Mesenchymal stem cell (in vitro differentiated cells and primary cell): Measurements from ENCODE around the gene STAM2.
"Not testable (repeated sequence)": the region's sequence is repeated elsewhere in the genome, so short reads cannot be mapped to it uniquely, and the experiment has no call there.

ENCODE experiments used
- DNase-seq: peaks from one replicate; pipeline ENCODE4 v3.0.0-alpha.2; 2013
- H2AFZ ChIP-seq: one replicate; pipeline ENCODE4 v1.6.1; 2013; ENCODE audit warnings: low read depth, mild to moderate bottlenecking, control low read depth, inconsistent platforms, low read length, moderate library complexity
- H2AK5ac ChIP-seq: 2 replicates; pipeline ENCODE4 v1.6.1; 2013; ENCODE audit warnings: low read length, moderate library complexity, mild to moderate bottlenecking, inconsistent platforms; ENCODE audit not compliant: severe bottlenecking
- H2BK120ac ChIP-seq: one replicate; pipeline ENCODE4 v1.6.1; 2013; ENCODE audit warnings: low read depth, mild to moderate bottlenecking, inconsistent platforms, low read length, moderate library complexity
- H2BK12ac ChIP-seq, 2 experiments: one replicate each; pipeline ENCODE4 v1.6.1; 2013; ENCODE audit warnings: inconsistent platforms in 2 of 2, low read length in 2 of 2, mild to moderate bottlenecking in 2 of 2, moderate library complexity in 2 of 2, control low read depth in 1 of 2
- H2BK15ac ChIP-seq: one replicate; pipeline ENCODE4 v1.6.1; 2013; ENCODE audit warnings: mild to moderate bottlenecking, low read depth, inconsistent platforms; ENCODE audit not compliant: poor library complexity, severe bottlenecking
- H2BK5ac ChIP-seq: 2 replicates; pipeline ENCODE4 v1.6.1; 2013; ENCODE audit warnings: low read depth, mild to moderate bottlenecking, low read length, control low read depth, inconsistent platforms; ENCODE audit not compliant: poor library complexity, severe bottlenecking
- H3K14ac ChIP-seq, 2 experiments: one replicate each; pipeline ENCODE4 v1.6.1; 2013; ENCODE audit warnings: inconsistent platforms in 2 of 2, low read length in 2 of 2, control low read depth in 1 of 2, mild to moderate bottlenecking in 1 of 2, moderate library complexity in 1 of 2
- H3K18ac ChIP-seq, 2 experiments: one replicate each; pipeline ENCODE4 v1.6.1; 2013; ENCODE audit warnings: inconsistent platforms in 2 of 2, low read length in 2 of 2, control low read depth in 1 of 2, low read depth in 1 of 2, mild to moderate bottlenecking in 1 of 2
- H3K23ac ChIP-seq, 2 experiments: one replicate each; pipeline ENCODE4 v1.6.1; 2013; ENCODE audit warnings: inconsistent platforms in 2 of 2, low read length in 2 of 2, mild to moderate bottlenecking in 2 of 2, moderate library complexity in 2 of 2, control low read depth in 1 of 2
- H3K27ac ChIP-seq: 2 replicates; pipeline ENCODE4 v1.5.1; 2013; ENCODE audit warnings: mild to moderate bottlenecking, moderate library complexity, low read length, control low read depth, inconsistent platforms; ENCODE audit not compliant: poor library complexity, severe bottlenecking
- H3K27me3 ChIP-seq, 2 experiments: 2 replicates each; pipeline versions ENCODE4 v1.6.1 to v1.7.0; 2013; ENCODE audit warnings: low read length in 2 of 2, mild to moderate bottlenecking in 2 of 2, moderate library complexity in 2 of 2, control low read depth in 1 of 2, inconsistent platforms in 1 of 2; ENCODE audit not compliant: control insufficient read depth in 1 of 2, insufficient read depth in 1 of 2
- H3K36me3 ChIP-seq, 2 experiments: 2 replicates each; pipeline versions ENCODE4 v1.6.1 to v1.7.0; 2013; ENCODE audit warnings: low read length in 2 of 2, control low read depth in 1 of 2, inconsistent platforms in 1 of 2, low read depth in 1 of 2, mild to moderate bottlenecking in 1 of 2; ENCODE audit not compliant: insufficient read depth in 2 of 2, control insufficient read depth in 1 of 2
- H3K4ac ChIP-seq, 2 experiments: one replicate each; pipeline ENCODE4 v1.6.1; 2013; ENCODE audit warnings: inconsistent platforms in 2 of 2, low read length in 2 of 2, mild to moderate bottlenecking in 2 of 2, moderate library complexity in 2 of 2, control low read depth in 1 of 2, low read depth in 1 of 2
- H3K4me1 ChIP-seq: 2 replicates; pipeline ENCODE4 v1.6.1; 2013; ENCODE audit warnings: low read depth, low read length, control low read depth; ENCODE audit not compliant: control insufficient read depth, insufficient read depth
- H3K4me2 ChIP-seq: 2 replicates; pipeline ENCODE4 v1.6.1; 2013; ENCODE audit warnings: low read length, mild to moderate bottlenecking, inconsistent platforms; ENCODE audit not compliant: poor library complexity, severe bottlenecking
- H3K4me3 ChIP-seq, 2 experiments: 2 replicates each; pipeline versions ENCODE4 v1.5.1 to v1.7.0; 2013; ENCODE audit warnings: low read length in 2 of 2, mild to moderate bottlenecking in 2 of 2, control low read depth in 1 of 2, low read depth in 1 of 2; ENCODE audit not compliant: insufficient read depth in 1 of 2
- H3K79me1 ChIP-seq: replicated peaks from 2 replicates; pipeline ENCODE4 v1.6.1; 2013; ENCODE audit warnings: mild to moderate bottlenecking, control low read depth, low read length, inconsistent platforms; ENCODE audit not compliant: poor library complexity, severe bottlenecking
- H3K9ac ChIP-seq: 2 replicates; pipeline ENCODE4 v1.7.0; 2013; ENCODE audit warnings: mild to moderate bottlenecking, low read length, moderate library complexity
- H3K9me3 ChIP-seq: 2 replicates; pipeline ENCODE4 v1.7.0; 2013; ENCODE audit warnings: mild to moderate bottlenecking, low read length; ENCODE audit not compliant: control insufficient read depth
- H4K8ac ChIP-seq: one replicate; pipeline ENCODE4 v1.6.1; 2013; ENCODE audit warnings: inconsistent platforms, mild to moderate bottlenecking, low read length, moderate library complexity
- H4K91ac ChIP-seq: one replicate; pipeline ENCODE4 v1.6.1; 2013; ENCODE audit warnings: mild to moderate bottlenecking, low read length, inconsistent platforms
- WGBS: methylation state at CpG from one replicate; pipeline ENCODE4 v1.1.7; 2013; ENCODE audit warnings: mixed read lengths; 5-methylcytosine and 5-hydroxymethylcytosine counted together

STAM2 gene

DNA sequence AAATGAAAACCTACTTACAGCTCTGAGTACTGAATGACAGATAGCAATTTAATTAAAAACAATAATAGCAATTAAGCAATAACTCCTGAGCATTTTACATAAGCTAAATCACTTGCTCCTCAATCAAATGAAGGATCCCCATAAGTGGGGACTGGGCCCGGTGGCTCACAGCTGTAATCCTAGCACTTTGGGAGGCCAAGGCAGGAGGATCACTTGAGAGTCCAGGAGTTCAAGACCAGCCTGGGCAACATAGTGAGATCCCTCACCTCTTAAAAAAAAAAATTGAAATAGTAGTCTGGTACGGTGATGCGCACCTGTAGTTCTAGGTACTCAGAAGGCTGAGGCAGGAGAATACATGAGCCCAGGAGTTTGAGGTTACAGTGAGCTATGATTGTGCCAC, 13.4 kb downstream of the STAM2 start:
- Histone ChIP-seq H2BK12ac (no peak overlapping the region), H3K27me3 (no peaks in the 10 kb centered on the region), H3K4me1 (peaks cover 5% of the 10 kb centered on the region), H2AK5ac (no peak overlapping the region), H2BK120ac (no peak overlapping the region), H3K36me3 (peaks cover 0 to 3% of the 10 kb centered on the region in 2 experiments), H2BK15ac (no peak overlapping the region), H3K23ac (no peak overlapping the region), H3K4me2 (no peak overlapping the region), H3K9ac (no peak overlapping the region), H3K9me3 (no peaks in the 10 kb centered on the region), H4K8ac (no peak overlapping the region), H3K4ac (no peak overlapping the region), H3K79me1 (peaks cover 17% of the 10 kb centered on the region), H2AFZ (no peak overlapping the region), H3K14ac (no peak overlapping the region), H4K91ac (no peak overlapping the region), H3K4me3 (no peak overlapping the region), H3K18ac (no peak overlapping the region), H2BK5ac (no peak overlapping the region), H3K27ac (no peak overlapping the region)
- WGBS = 100% methylated on average over 3 of the region's 3 CpGs
- no peak for DNase-seq

DNA sequence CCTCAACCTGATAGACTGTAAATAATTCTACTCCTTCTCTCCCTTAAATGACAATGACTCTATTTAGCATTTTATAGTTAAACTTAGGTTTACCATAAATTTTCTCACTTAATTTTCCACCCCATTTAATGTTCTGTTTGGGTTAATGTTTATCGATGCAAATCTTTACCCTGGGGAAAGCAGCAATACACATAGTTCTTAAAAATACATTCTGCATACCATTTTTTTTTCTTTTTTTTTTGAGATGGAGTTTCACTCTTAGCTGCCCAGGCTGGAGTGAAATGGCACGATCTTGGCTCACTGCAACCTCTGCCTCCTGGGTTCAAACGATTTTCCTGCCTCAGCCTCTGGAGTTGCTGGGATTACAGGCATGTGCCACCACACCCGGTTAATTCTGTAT, 14.0 kb downstream of the STAM2 start:
- H2AK5ac ChIP-seq = no peak overlapping the region
- H3K23ac ChIP-seq = no peak overlapping the region
- no peak overlapping the region for H3K27ac ChIP-seq
- H3K4me3 ChIP-seq = no peak overlapping the region
- 96% methylated on average over 4 of the region's 4 CpGs for WGBS
- no peak overlapping the region for H2AFZ ChIP-seq
- no peak overlapping the region for H2BK120ac ChIP-seq
- H3K4ac ChIP-seq = no peak overlapping the region
- peaks cover 5% of the 10 kb centered on the region for H3K4me1 ChIP-seq
- no peak overlapping the region for H3K18ac ChIP-seq
- H4K91ac ChIP-seq = no peak overlapping the region
- peaks cover 0 to 5% of the 10 kb centered on the region in 2 experiments for H3K36me3 ChIP-seq
- H3K9ac ChIP-seq = no peak overlapping the region
- H3K79me1 ChIP-seq = peaks cover 21% of the 10 kb centered on the region
- no peak overlapping the region for H2BK15ac ChIP-seq
- no peak overlapping the region for H3K4me2 ChIP-seq
- no peak overlapping the region for H3K14ac ChIP-seq
- no peaks in the 10 kb centered on the region for H3K27me3 ChIP-seq
- no peaks in the 10 kb centered on the region for H3K9me3 ChIP-seq
- H2BK5ac ChIP-seq = no peak overlapping the region
- no peak for DNase-seq
- no peak overlapping the region for H2BK12ac ChIP-seq
- H4K8ac ChIP-seq = no peak overlapping the region

DNA sequence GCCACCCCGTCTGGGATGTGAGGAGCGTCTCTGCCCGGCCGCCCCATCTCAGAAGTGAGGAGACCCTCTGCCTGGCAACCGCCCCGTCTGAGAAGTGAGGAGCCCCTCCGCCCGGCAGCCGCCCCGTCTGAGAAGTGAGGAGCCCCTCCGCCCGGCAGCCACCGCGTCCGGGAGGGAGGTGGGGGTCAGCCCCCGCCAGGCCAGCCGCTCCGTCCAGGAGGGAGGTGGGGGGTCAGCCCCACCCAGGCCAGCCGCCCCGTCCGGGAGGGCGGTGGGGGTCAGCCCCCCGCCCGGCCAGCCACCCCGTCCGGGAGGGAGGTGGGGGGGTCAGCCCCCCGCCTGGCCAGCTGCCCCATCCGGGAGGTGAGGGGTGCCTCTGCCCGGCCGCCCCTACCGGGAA, 15.2 kb downstream of the STAM2 start:
- not testable (repeated sequence) for H2BK12ac ChIP-seq, H3K4me3 ChIP-seq, H3K4ac ChIP-seq, H3K27me3 ChIP-seq, H4K91ac ChIP-seq, H3K23ac ChIP-seq, H2BK15ac ChIP-seq, H2AFZ ChIP-seq, H3K18ac ChIP-seq, H3K36me3 ChIP-seq, H3K4me2 ChIP-seq, DNase-seq, H3K4me1 ChIP-seq, H3K9me3 ChIP-seq, H2AK5ac ChIP-seq, H3K14ac ChIP-seq, H3K27ac ChIP-seq, H4K8ac ChIP-seq, H2BK5ac ChIP-seq, H3K9ac ChIP-seq, H2BK120ac ChIP-seq
- H3K79me1 ChIP-seq = peaks cover 21% of the 10 kb centered on the region
- WGBS = over 99% methylated on average over 20 of the region's 31 CpGs

DNA sequence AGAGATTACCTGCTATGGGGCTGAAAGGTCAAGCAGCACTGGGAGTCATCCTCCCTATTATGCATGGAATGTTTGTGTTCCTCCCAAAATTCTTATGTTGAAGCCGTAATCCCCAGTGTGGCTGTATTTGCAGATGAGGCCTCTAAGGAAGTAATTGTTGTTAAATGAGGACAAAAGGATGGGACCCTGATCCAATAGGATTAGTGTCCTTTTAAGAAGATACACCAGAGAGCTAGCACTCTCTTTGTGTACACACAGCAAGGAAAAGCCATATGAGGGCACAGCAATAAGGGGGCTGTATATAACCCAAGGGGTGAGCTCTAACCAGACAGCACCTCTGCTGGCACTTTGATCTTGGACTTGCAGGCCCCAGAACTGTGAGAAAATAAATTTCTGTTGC, 18.3 kb downstream of the STAM2 start:
- no peak for DNase-seq
- Histone ChIP-seq H3K27ac (no peak overlapping the region), H3K23ac (no peak overlapping the region), H3K4ac (no peak overlapping the region), H2BK120ac (no peak overlapping the region), H3K9ac (no peak overlapping the region), H3K18ac (no peak overlapping the region), H3K36me3 (peaks cover 4 to 5% of the 10 kb centered on the region in 2 experiments), H3K9me3 (no peaks in the 10 kb centered on the region), H2BK12ac (no peak overlapping the region), H2AFZ (no peak overlapping the region), H3K79me1 (peaks cover 21% of the 10 kb centered on the region), H3K27me3 (no peaks in the 10 kb centered on the region), H3K14ac (no peak overlapping the region), H2BK5ac (no peak overlapping the region), H2AK5ac (no peak overlapping the region), H4K8ac (no peak overlapping the region), H2BK15ac (no peak overlapping the region), H3K4me1 (peaks cover 2% of the 10 kb centered on the region), H4K91ac (no peak overlapping the region), H3K4me2 (no peak overlapping the region), H3K4me3 (no peak overlapping the region)
- 88% methylated on average over 1 of the region's 1 CpG for WGBS
